ENCODE data around the gene ARHGEF5.
"Not testable (repeated sequence)": the region's sequence is repeated elsewhere in the genome, so short reads cannot be mapped to it uniquely, and the experiment has no call there.

ARHGEF5 gene

DNA sequence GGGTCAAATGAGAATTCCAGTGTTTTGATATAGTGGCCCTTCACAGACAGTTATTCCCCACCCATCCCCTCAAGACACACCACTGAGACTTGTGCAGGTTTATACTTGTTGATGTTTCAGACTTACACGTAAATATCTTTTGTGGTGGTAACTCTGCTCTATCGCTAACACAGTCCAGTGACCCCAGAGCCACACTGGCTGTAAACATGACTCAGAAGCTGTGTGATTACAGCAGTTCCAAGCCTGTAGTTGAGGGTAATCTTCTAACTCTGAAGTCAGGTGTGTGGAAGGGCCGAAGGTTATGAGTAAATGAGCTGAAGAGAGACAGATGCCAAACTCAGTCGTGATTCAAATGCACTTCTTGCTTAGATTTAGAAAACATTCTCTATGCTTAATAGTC lies 28.9 kb downstream of the ARHGEF5 start:
- DNase-seq (ENCODE audit: low read depth, low spot score): no peak

- DNase-seq (ENCODE audit: low read depth, low spot score): no peak
These were observed 29.5 kb downstream of the ARHGEF5 start for GRCh38 chr7:144384555-144385245.

- DNase-seq (ENCODE audit: low read depth, low spot score): no peak
These were observed 31.5 kb downstream of the ARHGEF5 start for GRCh38 chr7:144386741-144387140.

- DNase-seq (ENCODE audit: low read depth, low spot score): peak; percentile 63
These were observed 33.7 kb downstream of the ARHGEF5 start for GRCh38 chr7:144388950-144389349.

DNA sequence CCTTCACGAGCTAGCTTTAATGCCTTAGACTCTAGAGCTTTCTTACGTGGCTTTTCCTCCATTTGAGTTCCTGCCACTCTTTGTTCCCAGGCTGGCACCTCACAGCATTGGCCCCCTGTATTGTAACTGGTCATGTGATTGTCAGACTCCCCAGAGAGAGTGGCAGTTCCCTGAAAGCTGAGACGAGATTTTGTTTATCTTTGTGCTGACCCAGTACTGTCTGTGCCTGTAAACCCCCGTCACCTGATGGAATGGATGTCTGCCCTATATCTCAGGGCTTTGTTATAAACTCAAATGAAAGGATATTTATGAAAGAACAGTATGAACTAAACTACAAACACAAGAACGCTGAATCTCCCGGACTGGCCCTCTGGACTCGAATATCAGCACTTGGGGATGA lies 35.3 kb downstream of the ARHGEF5 start:
- no peak for DNase-seq (ENCODE audit: low read depth, low spot score)

DNA sequence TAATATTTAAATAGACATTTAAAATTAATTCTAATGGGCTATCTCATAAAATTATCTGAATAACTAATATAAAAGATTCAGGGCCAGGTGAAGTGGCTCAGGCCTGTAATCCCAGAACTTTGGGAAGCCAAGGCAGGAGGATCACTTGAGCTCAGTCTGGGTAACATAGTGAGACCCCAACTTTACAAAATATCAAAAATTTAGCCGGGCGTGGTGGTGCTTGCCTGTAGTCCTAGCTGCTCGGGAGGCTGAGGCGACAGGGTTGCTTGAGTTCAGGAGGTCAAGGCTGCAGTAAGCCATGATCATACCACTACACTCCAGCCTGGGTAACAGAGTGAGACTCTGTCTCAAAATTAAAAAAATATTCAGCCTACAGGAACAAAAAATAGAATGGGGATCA lies 35.8 kb downstream of the ARHGEF5 start:
- DNase-seq (ENCODE audit: low read depth, low spot score): no peak

- DNase-seq (ENCODE audit: low read depth, low spot score): no peak
These were observed 36.6 kb downstream of the ARHGEF5 start for GRCh38 chr7:144391823-144392255.

- no peak for DNase-seq (ENCODE audit: low read depth, low spot score)
These were observed 41.9 kb downstream of the ARHGEF5 start for GRCh38 chr7:144397086-144397485.

- no peak for DNase-seq (ENCODE audit: low read depth, low spot score)
These were observed 43.1 kb downstream of the ARHGEF5 start for GRCh38 chr7:144398291-144398690.

GRCh38 chr7:144398911-144399310 lies 43.7 kb downstream of the ARHGEF5 start:
- DNase-seq (ENCODE audit: low read depth, low spot score): no peak

- DNase-seq (ENCODE audit: low read depth, low spot score): no peak
These were observed 44.7 kb downstream of the ARHGEF5 start for GRCh38 chr7:144399946-144400345.

DNA sequence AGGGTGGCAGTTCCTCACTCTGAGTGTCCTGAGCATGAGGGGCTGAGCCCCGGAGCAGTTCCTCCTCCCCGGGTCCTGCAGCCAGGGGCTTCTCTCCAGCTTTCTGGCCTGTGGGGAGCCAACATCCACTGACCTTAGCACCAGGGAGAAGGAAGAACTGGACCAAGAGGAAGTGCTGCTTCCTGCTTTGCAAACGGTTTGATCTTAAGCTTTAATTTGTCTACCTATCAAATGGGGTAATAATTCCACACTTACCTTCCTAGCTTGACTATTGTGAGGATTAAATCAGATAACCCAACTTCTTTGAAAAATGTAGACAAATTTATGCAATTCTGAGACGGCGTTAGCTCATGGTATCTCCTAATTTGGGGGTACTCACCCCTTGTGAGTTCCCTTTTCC lies 46.3 kb downstream of the ARHGEF5 start:
- no peak for DNase-seq (ENCODE audit: low read depth, low spot score)

DNA sequence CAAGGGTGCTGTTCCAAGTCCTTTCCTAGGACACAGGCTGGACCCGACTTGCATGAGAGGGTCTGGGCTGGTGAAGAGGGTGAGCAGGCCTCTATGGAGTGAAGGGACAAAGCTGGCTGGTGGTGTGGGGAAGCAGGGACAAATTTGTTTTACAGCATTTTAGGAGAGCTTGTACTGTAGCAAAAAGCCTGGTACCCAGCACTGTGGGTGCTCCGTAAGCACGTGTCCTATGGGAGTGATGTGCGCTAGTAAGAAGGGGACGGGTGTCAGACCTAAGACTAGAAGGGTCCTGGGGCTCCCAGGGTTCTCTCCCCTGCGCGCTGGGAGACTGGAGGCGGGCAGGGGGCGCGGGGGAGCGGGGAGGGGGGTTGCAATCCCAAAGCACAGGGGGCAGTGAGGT lies 47.9 kb downstream of the ARHGEF5 start:
- DNase-seq (ENCODE audit: low read depth, low spot score): no peak

DNA sequence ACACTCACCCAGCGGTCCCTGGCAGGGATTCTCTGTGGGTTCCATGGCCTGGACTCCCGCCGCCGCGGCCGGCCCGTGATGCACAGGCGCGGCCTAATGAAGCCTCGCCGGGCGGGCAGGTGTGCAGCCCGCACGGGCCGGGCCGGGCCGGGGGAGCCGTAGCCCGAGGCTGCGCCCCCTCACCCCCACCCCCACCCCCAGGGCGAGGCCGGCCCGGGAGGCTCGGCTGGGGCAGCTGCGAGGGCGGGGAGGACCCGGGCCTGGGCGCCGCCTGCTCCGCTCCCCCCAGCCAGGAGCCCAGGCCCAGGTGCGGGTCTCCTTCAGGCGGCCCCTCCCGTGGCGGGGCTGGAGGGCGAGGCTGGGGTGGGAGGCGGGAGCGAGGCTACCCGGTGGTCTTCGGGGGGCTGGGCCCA lies 48.5 kb downstream of the ARHGEF5 start, which contains the start of gene NOBOX:
TSS of gene NOBOX (minus strand) at position 45 of the 413 bp plus-strand sequence.
- DNase-seq (ENCODE audit: low read depth, low spot score): no peak

DNA sequence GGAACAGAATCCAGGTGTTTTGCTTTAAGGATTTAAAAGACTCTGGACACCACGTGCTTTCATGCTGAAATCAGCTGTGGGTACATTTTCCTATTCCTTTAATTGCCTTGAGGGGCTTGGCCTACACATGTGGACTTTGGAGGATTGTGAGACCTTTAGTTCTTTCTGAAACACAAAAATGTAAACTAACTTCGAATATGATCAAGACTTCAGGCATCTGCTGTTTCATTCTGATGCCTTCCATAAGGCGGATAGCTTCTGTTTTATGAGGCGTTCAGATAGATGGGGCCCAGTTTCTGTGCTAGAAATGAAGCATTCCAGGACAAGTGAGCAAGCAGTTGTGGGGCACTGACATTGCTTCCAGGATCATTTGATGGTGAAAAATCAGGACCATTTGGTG lies 49.7 kb downstream of the ARHGEF5 start:
- DNase-seq (ENCODE audit: low read depth, low spot score): no peak

- DNase-seq (ENCODE audit: low read depth, low spot score): no peak
These were observed 52.2 kb downstream of the ARHGEF5 start for GRCh38 chr7:144407266-144407931.

- no peak for DNase-seq (ENCODE audit: low read depth, low spot score)
These were observed 52.9 kb downstream of the ARHGEF5 start for GRCh38 chr7:144408121-144408520.

DNA sequence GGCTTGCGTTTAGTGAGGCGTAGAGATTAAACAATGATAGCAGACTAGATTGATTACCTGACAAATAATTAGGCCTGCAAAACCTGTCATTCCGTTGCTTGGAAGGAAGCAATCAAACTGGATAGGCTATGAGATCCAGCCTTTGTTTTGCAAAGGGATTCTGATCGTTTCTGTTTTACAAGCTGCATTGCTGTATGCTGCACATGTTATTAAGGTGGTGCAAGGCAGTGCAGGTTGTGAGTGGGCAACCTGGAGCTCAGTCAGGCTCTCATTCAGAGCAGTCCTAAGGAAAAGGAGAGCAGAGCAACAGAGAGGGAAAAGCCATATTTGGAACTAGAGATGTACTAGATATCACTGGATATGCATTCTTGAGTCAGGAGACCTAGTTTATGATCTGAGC lies 55.2 kb downstream of the ARHGEF5 start:
- DNase-seq (ENCODE audit: low read depth, low spot score): no peak

DNA sequence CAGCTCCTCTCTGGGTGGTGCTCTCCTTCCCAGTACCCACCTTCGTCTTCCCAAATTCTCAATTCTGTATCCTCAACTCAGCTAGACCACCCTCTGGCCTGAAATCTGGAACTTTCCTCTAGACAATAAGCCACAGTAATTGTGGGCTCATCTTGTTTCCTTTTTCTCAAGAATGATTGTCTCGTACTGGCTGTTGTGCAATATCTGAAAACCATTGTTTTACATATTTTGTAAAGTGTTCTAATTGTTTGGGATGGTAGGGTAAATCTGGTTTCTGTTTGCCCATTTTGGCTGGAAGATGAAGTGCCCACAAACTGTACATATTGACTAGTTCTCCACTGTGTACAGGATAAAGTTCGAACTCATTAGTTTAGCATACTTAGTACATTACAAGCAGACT lies 59.6 kb downstream of the ARHGEF5 start:
- no peak for DNase-seq (ENCODE audit: low read depth, low spot score)

GRCh38 chr7:144415858-144416257 lies 60.7 kb downstream of the ARHGEF5 start:
- DNase-seq (ENCODE audit: low read depth, low spot score): no peak

DNA sequence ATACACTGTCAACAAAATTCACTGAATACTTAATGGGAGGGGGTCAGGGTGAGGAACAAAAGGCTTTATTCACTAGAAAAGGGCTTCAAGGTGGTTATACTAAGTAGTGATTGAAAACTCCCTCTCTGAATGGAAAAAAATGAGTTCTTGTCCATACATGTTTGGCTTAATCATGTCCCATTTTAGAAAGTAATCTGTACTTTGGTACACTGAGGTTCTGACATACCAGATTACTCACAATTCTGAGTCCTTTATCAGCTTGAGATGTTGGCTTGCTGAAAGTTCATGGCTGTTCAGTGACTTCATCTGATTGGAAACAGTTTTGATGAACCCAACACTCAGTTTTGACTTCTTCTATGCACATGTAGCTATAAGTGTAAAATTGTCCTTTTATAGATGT lies 61.1 kb downstream of the ARHGEF5 start:
- no peak for DNase-seq (ENCODE audit: low read depth, low spot score)

- not testable (repeated sequence) for DNase-seq (ENCODE audit: low read depth, low spot score)
These were observed 63.7 kb downstream of the ARHGEF5 start for GRCh38 chr7:144418931-144419330.

- not testable (repeated sequence) for DNase-seq (ENCODE audit: low read depth, low spot score)
These were observed 72.3 kb downstream of the ARHGEF5 start for GRCh38 chr7:144427539-144427938.
